ENCODE results near the gene TBCC.

TBCC gene

GRCh38 chr6:42727627-42728026 is 18.3 kb downstream of the TBCC start:
- H3K9me3 ChIP-seq (ENCODE audit: insufficient read depth, low read length), result no peaks in the 10 kb centered on the region
- DNase-seq (ENCODE audit: low read depth, low spot score), result no peak
- no peaks in the 10 kb centered on the region for H3K36me3 ChIP-seq (ENCODE audit: insufficient read depth, insufficient read length, low read length)
- H3K4me1 ChIP-seq (ENCODE audit: insufficient read depth, insufficient read length), result no peaks in the 10 kb centered on the region
- no peak overlapping the region for H3K4me3 ChIP-seq (ENCODE audit: insufficient read length, low read depth)
- no peaks in the 10 kb centered on the region for H3K27me3 ChIP-seq (ENCODE audit: insufficient read depth, insufficient read length)
- TF ChIP-seq YY1 (IDR thresholded peaks at IDR 0.05; ENCODE audit: insufficient read depth, insufficient read length) (no peak), SUZ12 (IDR thresholded peaks at IDR 0.05; ENCODE audit: extremely low read depth, insufficient read depth, insufficient read length) (no peak), ZNF274 (IDR thresholded peaks at IDR 0.05; ENCODE audit: low read depth, low read length) (no peak)
- H3K9ac ChIP-seq (ENCODE audit: insufficient read length, low read depth), result no peak overlapping the region

GRCh38 chr6:42727087-42727611 is 18.8 kb downstream of the TBCC start:
- Histone ChIP-seq H3K36me3 (ENCODE audit: insufficient read depth, insufficient read length, low read length) (no peaks in the 10 kb centered on the region), H3K4me3 (ENCODE audit: insufficient read length, low read depth) (no peak overlapping the region), H3K9ac (ENCODE audit: insufficient read length, low read depth) (no peak overlapping the region), H3K4me1 (ENCODE audit: insufficient read depth, insufficient read length) (no peaks in the 10 kb centered on the region), H3K9me3 (ENCODE audit: insufficient read depth, low read length) (no peaks in the 10 kb centered on the region), H3K27me3 (ENCODE audit: insufficient read depth, insufficient read length) (no peaks in the 10 kb centered on the region)
- no peak for DNase-seq (ENCODE audit: low read depth, low spot score)
- TF ChIP-seq YY1 (IDR thresholded peaks at IDR 0.05; ENCODE audit: insufficient read depth, insufficient read length) (no peak), ZNF274 (IDR thresholded peaks at IDR 0.05; ENCODE audit: low read depth, low read length) (no peak), SUZ12 (IDR thresholded peaks at IDR 0.05; ENCODE audit: extremely low read depth, insufficient read depth, insufficient read length) (no peak)

- Histone ChIP-seq H3K4me1 (ENCODE audit: insufficient read depth, insufficient read length) (no peaks in the 10 kb centered on the region), H3K36me3 (ENCODE audit: insufficient read depth, insufficient read length, low read length) (no peaks in the 10 kb centered on the region), H3K27me3 (ENCODE audit: insufficient read depth, insufficient read length) (no peaks in the 10 kb centered on the region), H3K9ac (ENCODE audit: insufficient read length, low read depth) (no peak overlapping the region), H3K9me3 (ENCODE audit: insufficient read depth, low read length) (no peaks in the 10 kb centered on the region), H3K4me3 (ENCODE audit: insufficient read length, low read depth) (no peak overlapping the region)
- TF ChIP-seq SUZ12 (IDR thresholded peaks at IDR 0.05; ENCODE audit: extremely low read depth, insufficient read depth, insufficient read length) (no peak), YY1 (IDR thresholded peaks at IDR 0.05; ENCODE audit: insufficient read depth, insufficient read length) (no peak), ZNF274 (IDR thresholded peaks at IDR 0.05; ENCODE audit: low read depth, low read length) (no peak)
- peak; percentile 59 for DNase-seq (ENCODE audit: low read depth, low spot score)
Measured at GRCh38 chr6:42726485-42727086, 19.3 kb downstream of the TBCC start.

- Histone ChIP-seq H3K36me3 (ENCODE audit: insufficient read depth, insufficient read length, low read length) (no peaks in the 10 kb centered on the region), H3K4me1 (ENCODE audit: insufficient read depth, insufficient read length) (no peaks in the 10 kb centered on the region), H3K9me3 (ENCODE audit: insufficient read depth, low read length) (no peaks in the 10 kb centered on the region), H3K9ac (ENCODE audit: insufficient read length, low read depth) (no peak overlapping the region), H3K4me3 (ENCODE audit: insufficient read length, low read depth) (no peak overlapping the region), H3K27me3 (ENCODE audit: insufficient read depth, insufficient read length) (no peaks in the 10 kb centered on the region)
- no peak for TF ChIP-seq YY1 (IDR thresholded peaks at IDR 0.05; ENCODE audit: insufficient read depth, insufficient read length)
- no peak for TF ChIP-seq ZNF274 (IDR thresholded peaks at IDR 0.05; ENCODE audit: low read depth, low read length)
- no peak for TF ChIP-seq SUZ12 (IDR thresholded peaks at IDR 0.05; ENCODE audit: extremely low read depth, insufficient read depth, insufficient read length)
- DNase-seq (ENCODE audit: low read depth, low spot score), result no peak
Measured at GRCh38 chr6:42726026-42726425, 19.9 kb downstream of the TBCC start.

DNA sequence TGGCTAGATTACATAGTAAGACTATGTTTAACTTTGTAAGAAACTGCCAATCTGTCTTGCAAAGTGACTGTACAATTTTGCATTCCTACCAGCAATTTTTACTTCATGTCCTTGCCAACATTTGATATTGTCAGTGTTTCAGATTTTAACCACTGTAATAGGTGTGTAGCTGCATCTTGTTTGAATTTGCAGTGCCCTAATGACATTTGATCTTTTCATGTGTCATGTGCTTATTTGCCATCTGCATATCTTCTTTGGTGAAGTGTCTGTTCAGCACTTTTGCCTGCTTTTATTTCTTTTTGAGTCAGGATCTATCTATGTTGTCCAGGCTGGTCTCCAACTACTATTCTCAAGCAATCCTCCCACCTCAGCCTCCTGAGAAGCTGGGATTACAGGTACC is 21.1 kb downstream of the TBCC start:
- no peaks in the 10 kb centered on the region for H3K4me1 ChIP-seq (ENCODE audit: insufficient read depth, insufficient read length)
- no peak overlapping the region for H3K9ac ChIP-seq (ENCODE audit: insufficient read length, low read depth)
- no peak for DNase-seq (ENCODE audit: low read depth, low spot score)
- no peak overlapping the region for H3K4me3 ChIP-seq (ENCODE audit: insufficient read length, low read depth)
- H3K36me3 ChIP-seq (ENCODE audit: insufficient read depth, insufficient read length, low read length), result no peaks in the 10 kb centered on the region
- H3K27me3 ChIP-seq (ENCODE audit: insufficient read depth, insufficient read length), result no peaks in the 10 kb centered on the region
- TF ChIP-seq SUZ12 (IDR thresholded peaks at IDR 0.05; ENCODE audit: extremely low read depth, insufficient read depth, insufficient read length) (no peak), YY1 (IDR thresholded peaks at IDR 0.05; ENCODE audit: insufficient read depth, insufficient read length) (no peak), ZNF274 (IDR thresholded peaks at IDR 0.05; ENCODE audit: low read depth, low read length) (no peak)
- no peaks in the 10 kb centered on the region for H3K9me3 ChIP-seq (ENCODE audit: insufficient read depth, low read length)

DNA sequence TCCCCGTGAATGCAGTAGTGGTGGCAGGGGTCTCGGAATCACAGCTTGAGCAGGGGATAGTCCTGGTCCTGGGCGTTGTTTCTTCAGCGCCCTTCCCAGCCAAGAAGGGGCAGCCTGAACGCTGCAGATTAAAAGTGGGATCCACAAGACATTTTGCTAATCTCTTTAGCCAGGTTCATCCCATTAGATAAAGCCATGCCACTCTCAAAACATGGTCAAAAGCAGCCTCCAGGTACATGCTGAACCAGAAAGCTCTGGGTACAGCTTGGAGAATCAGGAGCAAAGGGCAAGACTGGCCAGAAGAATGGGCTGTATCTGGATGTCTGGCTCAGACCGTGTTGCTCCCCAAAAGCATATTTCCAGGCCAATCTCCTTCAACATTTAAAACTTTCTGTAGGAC is 23.4 kb downstream of the TBCC start, which contains the start of gene PRPH2:
PRPH2 (minus strand) TSS at position 101 of the 400 bp plus-strand sequence. CDS start 263 bp downstream, outside the sequence.
- TF ChIP-seq ZNF274 (IDR thresholded peaks at IDR 0.05; ENCODE audit: low read depth, low read length), result no peak
- no peak for TF ChIP-seq SUZ12 (IDR thresholded peaks at IDR 0.05; ENCODE audit: extremely low read depth, insufficient read depth, insufficient read length)
- no peak for TF ChIP-seq YY1 (IDR thresholded peaks at IDR 0.05; ENCODE audit: insufficient read depth, insufficient read length)
- DNase-seq (ENCODE audit: low read depth, low spot score), result no peak
- Histone ChIP-seq H3K4me3 (ENCODE audit: insufficient read length, low read depth) (no peak within 1 kb of the TSS), H3K27me3 (ENCODE audit: insufficient read depth, insufficient read length) (no peaks in the 10 kb centered on the region), H3K9ac (ENCODE audit: insufficient read length, low read depth) (no peak within 1 kb of the TSS), H3K9me3 (ENCODE audit: insufficient read depth, low read length) (no peaks in the 10 kb centered on the region), H3K36me3 (ENCODE audit: insufficient read depth, insufficient read length, low read length) (no peaks in the 10 kb centered on the region), H3K4me1 (ENCODE audit: insufficient read depth, insufficient read length) (no peaks in the 10 kb centered on the region)

GRCh38 chr6:42720739-42721138 is 25.2 kb downstream of the TBCC start:
- TF ChIP-seq SUZ12 (IDR thresholded peaks at IDR 0.05; ENCODE audit: extremely low read depth, insufficient read depth, insufficient read length) (no peak), ZNF274 (IDR thresholded peaks at IDR 0.05; ENCODE audit: low read depth, low read length) (no peak), YY1 (IDR thresholded peaks at IDR 0.05; ENCODE audit: insufficient read depth, insufficient read length) (no peak)
- DNase-seq (ENCODE audit: low read depth, low spot score), result no peak
- H3K9ac ChIP-seq (ENCODE audit: insufficient read length, low read depth), result no peak overlapping the region
- H3K9me3 ChIP-seq (ENCODE audit: insufficient read depth, low read length), result no peaks in the 10 kb centered on the region
- no peaks in the 10 kb centered on the region for H3K27me3 ChIP-seq (ENCODE audit: insufficient read depth, insufficient read length)
- no peaks in the 10 kb centered on the region for H3K36me3 ChIP-seq (ENCODE audit: insufficient read depth, insufficient read length, low read length)
- H3K4me1 ChIP-seq (ENCODE audit: insufficient read depth, insufficient read length), result no peaks in the 10 kb centered on the region
- H3K4me3 ChIP-seq (ENCODE audit: insufficient read length, low read depth), result no peak overlapping the region

Measured in NT2/D1 (cell line).